C4-2B (cell line): Measurements from ENCODE around the gene BRD9.

ENCODE experiments used
- H3K27ac ChIP-seq: fragments of 450-650 bp; 2 replicates; pipeline ENCODE4 v1.5.1; 2017
- ZFX ChIP-seq: fragments of 450-650 bp; IDR thresholded peaks from 2 replicates; pipeline ENCODE4 v1.6.1; 2017
- TF ChIP-seq, protein P1 (sequence below): fragments of 450-650 bp; conservative IDR thresholded peaks from 2 replicates; pipeline ENCODE4 v1.5.1; 2017; ENCODE audit warnings: mild to moderate bottlenecking

The BRD9 gene

DNA sequence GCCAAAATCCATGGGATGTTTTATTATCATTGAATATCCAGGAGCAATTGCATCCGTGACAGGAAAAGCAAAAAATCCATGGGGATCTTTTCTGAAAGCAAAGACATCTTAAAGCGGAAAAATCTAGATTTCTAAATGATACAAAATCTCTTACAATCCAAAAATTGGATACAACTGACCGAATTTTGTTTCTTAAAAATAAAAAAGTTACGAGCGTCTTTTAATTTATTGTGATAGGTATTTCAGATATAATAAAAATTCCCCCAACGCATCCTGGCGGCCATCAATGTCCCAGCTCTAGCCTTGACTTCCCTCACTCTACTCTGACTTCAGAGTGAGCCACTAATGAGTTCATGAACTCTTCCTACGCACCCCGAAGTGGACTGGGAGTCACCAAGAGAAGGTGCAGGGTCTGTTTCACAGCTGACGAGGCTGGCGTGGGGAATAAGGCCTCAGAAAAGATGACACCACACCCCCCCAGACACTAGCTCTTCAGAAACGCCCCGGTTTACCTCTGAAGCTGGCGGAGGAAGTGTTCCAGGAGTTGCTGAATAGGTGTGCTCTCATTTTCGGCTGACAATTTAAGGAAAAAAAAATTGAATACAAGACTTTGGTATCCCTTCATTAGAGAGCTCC, 3.4 kb downstream of the BRD9 start:
- TF ChIP-seq, protein P1, sequence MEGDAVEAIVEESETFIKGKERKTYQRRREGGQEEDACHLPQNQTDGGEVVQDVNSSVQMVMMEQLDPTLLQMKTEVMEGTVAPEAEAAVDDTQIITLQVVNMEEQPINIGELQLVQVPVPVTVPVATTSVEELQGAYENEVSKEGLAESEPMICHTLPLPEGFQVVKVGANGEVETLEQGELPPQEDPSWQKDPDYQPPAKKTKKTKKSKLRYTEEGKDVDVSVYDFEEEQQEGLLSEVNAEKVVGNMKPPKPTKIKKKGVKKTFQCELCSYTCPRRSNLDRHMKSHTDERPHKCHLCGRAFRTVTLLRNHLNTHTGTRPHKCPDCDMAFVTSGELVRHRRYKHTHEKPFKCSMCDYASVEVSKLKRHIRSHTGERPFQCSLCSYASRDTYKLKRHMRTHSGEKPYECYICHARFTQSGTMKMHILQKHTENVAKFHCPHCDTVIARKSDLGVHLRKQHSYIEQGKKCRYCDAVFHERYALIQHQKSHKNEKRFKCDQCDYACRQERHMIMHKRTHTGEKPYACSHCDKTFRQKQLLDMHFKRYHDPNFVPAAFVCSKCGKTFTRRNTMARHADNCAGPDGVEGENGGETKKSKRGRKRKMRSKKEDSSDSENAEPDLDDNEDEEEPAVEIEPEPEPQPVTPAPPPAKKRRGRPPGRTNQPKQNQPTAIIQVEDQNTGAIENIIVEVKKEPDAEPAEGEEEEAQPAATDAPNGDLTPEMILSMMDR: no peak
- no peak for TF ChIP-seq ZFX
- no peak overlapping the region for H3K27ac ChIP-seq

DNA sequence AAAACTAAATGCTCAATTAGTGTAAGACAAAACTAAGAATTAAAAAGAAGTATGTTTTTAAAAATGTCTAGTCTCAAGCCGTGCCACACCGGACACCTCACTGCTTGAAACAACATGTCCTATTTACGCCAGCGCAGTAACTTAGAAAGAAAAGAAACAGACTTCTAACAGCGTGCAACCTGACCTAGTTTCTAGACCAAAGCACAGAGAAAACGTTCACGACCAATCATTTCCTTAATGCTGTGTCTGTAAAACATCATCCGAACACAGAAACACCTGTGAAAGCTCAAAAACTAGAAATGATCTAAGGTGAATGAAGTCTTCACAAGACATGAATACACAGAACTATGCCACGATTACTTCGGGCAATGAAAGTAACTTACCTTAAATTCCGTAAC, 4.0 kb downstream of the BRD9 start:
- TF ChIP-seq, protein P1: no peak
- no peak for TF ChIP-seq ZFX
- H3K27ac ChIP-seq: no peak overlapping the region

DNA sequence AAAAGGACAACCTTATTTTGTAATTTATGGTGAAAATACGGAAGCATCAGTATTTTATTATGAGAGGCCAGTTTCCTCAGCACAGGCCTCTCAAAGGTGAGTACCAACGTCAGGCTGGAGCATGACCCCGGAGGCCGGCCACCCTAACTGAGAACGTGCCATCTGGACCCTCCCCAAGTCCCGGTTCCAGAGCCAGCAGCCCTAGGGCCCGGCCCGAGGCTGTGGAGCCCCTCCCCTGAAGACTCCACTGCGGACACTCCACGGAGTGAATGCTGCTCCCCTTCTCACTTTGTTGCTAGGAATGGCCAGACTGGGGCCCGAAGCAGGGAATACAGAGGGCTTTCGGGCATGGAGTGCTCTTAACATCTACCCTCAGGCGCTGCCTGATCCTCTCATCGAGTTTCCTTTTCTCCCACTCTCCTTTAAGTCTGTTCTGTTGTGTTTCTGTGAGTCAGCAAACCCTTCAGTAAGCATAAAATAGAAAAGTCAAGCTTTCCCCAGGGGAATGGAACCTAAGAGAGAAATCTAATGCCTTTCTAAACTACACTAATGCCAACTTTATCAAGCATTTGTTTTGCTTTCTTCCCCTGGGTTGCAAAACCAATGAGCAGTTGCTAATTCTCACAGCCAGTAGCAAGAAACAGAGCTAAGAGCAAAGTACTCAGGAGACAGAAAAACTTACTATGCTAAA, 4.5 kb downstream of the BRD9 start:
- no peak for TF ChIP-seq ZFX
- TF ChIP-seq, protein P1: no peak
- H3K27ac ChIP-seq: no peak overlapping the region

DNA sequence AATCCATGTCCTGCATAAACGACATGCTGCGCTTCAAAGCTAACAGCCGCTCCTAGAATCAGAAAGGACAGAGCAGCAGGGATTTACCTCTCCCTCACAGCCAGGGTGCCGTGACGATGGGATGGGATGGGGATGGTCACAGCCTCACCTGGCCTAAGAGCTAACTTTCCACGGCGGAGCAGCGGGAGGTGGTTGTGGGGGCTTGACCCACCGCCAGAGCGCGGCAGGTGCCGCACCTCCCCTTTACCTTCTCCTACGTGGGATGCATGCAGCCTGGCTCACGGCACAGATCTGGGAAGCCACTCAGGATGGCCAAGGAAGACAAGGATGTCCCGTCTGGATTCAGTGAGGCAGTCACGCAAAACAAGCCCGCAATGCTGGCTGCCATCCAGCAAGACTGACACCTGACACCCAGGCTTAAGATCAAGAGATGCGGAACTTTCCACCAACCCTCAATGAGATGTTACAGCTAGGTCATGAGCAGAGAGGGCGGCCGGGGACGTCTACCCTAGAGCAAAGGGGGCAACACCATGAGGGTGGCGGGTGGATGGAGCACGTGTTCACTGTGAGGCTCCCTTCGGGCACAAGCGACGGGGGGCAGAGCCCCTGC, 5.8 kb downstream of the BRD9 start:
- no peak overlapping the region for H3K27ac ChIP-seq
- TF ChIP-seq ZFX: no peak
- TF ChIP-seq, protein P1: no peak

DNA sequence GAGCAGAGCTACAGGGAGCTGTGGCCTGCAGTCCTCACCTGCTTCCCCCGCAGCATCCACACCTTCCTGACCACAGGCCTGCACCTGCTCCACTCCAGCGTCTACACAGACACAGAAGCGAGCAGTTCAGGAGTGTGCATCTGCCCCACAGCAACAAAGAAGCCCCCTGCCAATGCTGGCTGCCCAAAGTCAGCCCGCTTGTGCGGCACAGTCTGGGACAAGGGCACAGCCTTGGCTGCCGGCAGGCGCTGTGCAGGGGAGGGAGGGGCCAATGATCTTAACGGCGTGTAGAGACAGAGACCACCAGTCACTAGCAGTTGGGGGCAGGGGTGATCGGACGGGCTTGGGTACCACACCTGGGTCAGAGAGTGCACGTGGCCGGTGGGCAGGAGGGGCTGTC, 6.6 kb downstream of the BRD9 start:
- TF ChIP-seq, protein P1: no peak
- no peak for TF ChIP-seq ZFX
- no peak overlapping the region for H3K27ac ChIP-seq

DNA sequence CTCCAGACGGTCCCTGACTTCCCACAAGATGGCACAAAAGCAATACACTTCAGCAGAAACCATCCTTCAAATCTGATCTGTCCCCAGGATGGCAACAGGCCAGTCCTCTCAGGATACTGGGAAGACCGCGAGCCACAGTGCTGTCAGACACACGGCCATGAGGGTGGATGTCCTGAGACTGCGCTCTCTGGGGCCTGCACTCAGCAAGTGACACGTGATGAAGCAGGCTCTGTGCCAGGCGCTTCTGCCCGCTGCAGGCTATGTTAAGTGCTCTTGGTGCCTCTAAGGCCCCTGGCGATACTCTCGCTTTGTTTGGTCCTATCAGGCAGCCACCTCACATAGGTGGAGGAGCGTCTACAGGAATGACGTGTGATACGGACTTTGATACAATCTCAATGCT, 7.1 kb downstream of the BRD9 start:
- H3K27ac ChIP-seq: no peak overlapping the region
- no peak for TF ChIP-seq ZFX

DNA sequence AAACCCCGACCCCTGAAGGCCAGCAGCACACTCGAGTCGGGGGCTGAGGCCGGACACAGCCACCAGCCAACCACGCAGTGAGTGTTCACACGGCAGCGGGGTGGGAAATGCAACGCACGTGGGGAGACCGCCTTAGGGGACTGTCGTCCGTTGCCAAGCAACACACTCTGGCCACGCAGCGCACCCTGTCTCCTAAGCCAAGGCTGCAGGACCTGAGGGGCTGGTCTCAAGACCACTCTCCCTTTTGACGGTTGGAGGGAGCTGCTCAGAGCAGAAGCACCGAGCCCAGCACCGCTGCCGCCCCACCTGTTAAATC, 7.5 kb downstream of the BRD9 start:
- TF ChIP-seq, protein P1: no peak
- no peak for TF ChIP-seq ZFX
- H3K27ac ChIP-seq: no peak overlapping the region
